PC-9 (cell line): ENCODE measurements around the gene SRSF1. TPM values are rescaled to one million over a fixed set of nuclear protein-coding genes. Genes with fewer than 3 reads are reported as not detected.

Experiments used
- BruUV-seq: library from RNA; stranded (reverse); fragments of 400-500 nt; replicated peaks from 2 replicates; lab custom pipeline; 2021; lab: Mats Ljungman, UMichigan
- CTCF ChIA-PET: fragments of 300-600 bp; sonication (Branson Sonifier 250); formaldehyde crosslinking; loops from one replicate; lab custom pipeline; 2022; ENCODE audit warnings: antibody characterized with exemption; lab: Charles Lee
- POLR2A ChIA-PET: fragments of 300-600 bp; sonication (Branson Sonifier 250); formaldehyde crosslinking; loops from one replicate; lab custom pipeline; 2022; ENCODE audit warnings: antibody characterized with exemption; ENCODE audit not compliant: unreplicated experiment; lab: Charles Lee
- DNase-seq, 2 experiments: peaks; one replicate each; pipeline versions ENCODE4 v3.0.0 to v3.0.0-alpha.2; 2015 to 2022; ENCODE audit warnings: mixed read lengths in 1 of 2
- H2AFZ ChIP-seq: fragments of 200-600 bp; sonication (generic); 2 replicates; pipeline ENCODE4 v1.8.1; 2017; ENCODE audit warnings: antibody characterized with exemption
- H3F3A ChIP-seq: fragments of 200-600 bp; sonication (generic); 2 replicates; pipeline ENCODE4 v1.8.1; 2017; ENCODE audit warnings: antibody characterized with exemption, mild to moderate bottlenecking, low read depth; ENCODE audit not compliant: insufficient read depth
- H3K27ac ChIP-seq: fragments of 200-600 bp; sonication (generic); 2 replicates; pipeline ENCODE4 v1.6.1; 2016; ENCODE audit warnings: mixed run types
- H3K27me3 ChIP-seq: fragments of 200-600 bp; sonication (generic); 2 replicates; pipeline ENCODE4 v1.6.1; 2016; ENCODE audit warnings: low read depth, mixed run types; ENCODE audit not compliant: insufficient read depth
- H3K36me3 ChIP-seq: fragments of 200-600 bp; sonication (generic); 2 replicates; pipeline ENCODE4 v1.6.1; 2016; ENCODE audit warnings: low read depth, mixed run types
- H3K4me1 ChIP-seq: fragments of 200-600 bp; sonication (generic); replicated peaks from 2 replicates; pipeline ENCODE4 v1.6.1; 2016; ENCODE audit warnings: mixed run types; ENCODE audit not compliant: insufficient read depth
- H3K4me2 ChIP-seq: fragments of 200-600 bp; sonication (generic); 2 replicates; pipeline ENCODE4 v1.6.1; 2017; ENCODE audit warnings: mixed run types
- H3K4me3 ChIP-seq: fragments of 200-600 bp; sonication (generic); 2 replicates; pipeline ENCODE4 v1.6.1; 2016; ENCODE audit warnings: mixed run types
- H3K79me2 ChIP-seq: fragments of 200-600 bp; sonication (generic); 2 replicates; pipeline ENCODE4 v1.6.1; 2017; ENCODE audit warnings: low read depth, mixed run types
- H3K9me2 ChIP-seq: fragments of 200-600 bp; sonication (generic); 2 replicates; pipeline ENCODE4 v1.8.1; 2017; ENCODE audit warnings: mild to moderate bottlenecking; ENCODE audit not compliant: insufficient read depth
- H3K9me3 ChIP-seq: fragments of 200-600 bp; sonication (generic); 2 replicates; pipeline ENCODE4 v1.8.1; 2016; ENCODE audit warnings: low read depth; ENCODE audit not compliant: insufficient read depth
- H4K20me1 ChIP-seq: fragments of 200-600 bp; sonication (generic); 2 replicates; pipeline ENCODE4 v1.8.1; 2017; ENCODE audit not compliant: insufficient read depth
- CTCF ChIP-seq: fragments of 200-600 bp; sonication (generic); conservative IDR thresholded peaks from 2 replicates; pipeline ENCODE4 v1.6.1; 2017; ENCODE audit warnings: mixed run types, antibody characterized with exemption, mild to moderate bottlenecking, moderate library complexity
- EZH2 ChIP-seq: fragments of 200-600 bp; sonication (generic); IDR thresholded peaks from 2 replicates; pipeline ENCODE4 v1.8.0; 2017; ENCODE audit warnings: antibody characterized with exemption, low read depth
- intact Hi-C: fragments of 100-400 bp; cut with micrococcal nuclease; formaldehyde crosslinking; loops from one replicate; pipeline ENCODE4 v1.10.0; 2022; ENCODE audit not compliant: unreplicated experiment
- total RNA-seq: library from RNA; stranded (reverse); gene quantifications from 2 replicates; pipeline ENCODE4 v1.2.3, GENCODE V29; 2021

The SRSF1 gene
- total RNA-seq, 1 experiment from 2014 or later = 278 TPM

GRCh38 chr17:58032691-58033415 is 25.8 kb upstream of the SRSF1 start:
- TF ChIP-seq CTCF (no peak), EZH2 (no peak)
- Histone ChIP-seq H3K4me2 (no peak overlapping the region), H4K20me1 (no peaks in the 10 kb centered on the region), H3F3A (no peaks in the 10 kb centered on the region), H3K9me2 (no peaks in the 10 kb centered on the region), H3K27ac (no peak overlapping the region), H3K27me3 (no peaks in the 10 kb centered on the region), H3K79me2 (no peaks in the 10 kb centered on the region), H3K9me3 (peaks cover 7% of the 10 kb centered on the region; the same call in 1 of the 2 replicates), H3K4me1 (no peaks in the 10 kb centered on the region), H3K36me3 (no peaks in the 10 kb centered on the region), H3K4me3 (no peak overlapping the region), H2AFZ (no peak overlapping the region)
- DNase-seq = no peak
- intact Hi-C loops = no loop called here
- no TSS peak for BruUV-seq
- CTCF ChIA-PET = no interaction called here
- POLR2A ChIA-PET = no interaction called here

DNA sequence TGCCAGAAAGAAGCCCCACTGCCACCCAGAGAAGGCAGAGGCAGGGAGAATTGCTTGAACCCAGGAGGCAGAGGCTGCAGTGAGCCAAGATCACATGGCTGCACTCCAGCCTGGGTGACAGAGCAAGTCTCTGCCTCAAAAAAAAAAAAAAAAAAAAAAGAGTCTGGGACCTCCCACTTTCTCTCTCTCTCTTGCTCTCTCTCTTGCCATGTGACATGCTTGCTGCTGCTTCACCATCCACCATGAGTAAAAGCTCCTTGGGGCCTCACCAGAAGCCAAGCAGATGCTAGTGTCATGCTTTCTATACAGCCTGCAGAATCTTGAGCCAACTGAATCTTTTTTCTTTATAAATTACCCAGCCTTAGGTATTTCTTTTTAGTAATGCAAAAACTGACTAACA is 21.5 kb upstream of the SRSF1 start:
- Histone ChIP-seq H3K9me2 (no peaks in the 10 kb centered on the region), H3K9me3 (peaks cover 7% of the 10 kb centered on the region; the same call in 1 of the 2 replicates), H3K79me2 (no peaks in the 10 kb centered on the region), H3F3A (peaks cover 7% of the 10 kb centered on the region; the same call in 1 of the 2 replicates), H2AFZ (no peak overlapping the region), H3K4me3 (no peak overlapping the region), H3K36me3 (0 out of 2 replicates have a peak, but pooled peaks cover 6% of the 10 kb centered on the region), H3K4me2 (no peak overlapping the region), H4K20me1 (no peaks in the 10 kb centered on the region), H3K27ac (no peak overlapping the region), H3K4me1 (peaks cover 16% of the 10 kb centered on the region), H3K27me3 (no peaks in the 10 kb centered on the region)
- CTCF ChIA-PET = no interaction called here
- no TSS peak for BruUV-seq
- intact Hi-C loops = no loop called here
- no peak for DNase-seq
- POLR2A ChIA-PET = interaction anchor here (0.7 kb wide), 1 partner anchor 129 kb away, joined by 10 read pairs; no protein-coding TSS in a partner anchor
- TF ChIP-seq CTCF = no peak
- no peak for TF ChIP-seq EZH2

- POLR2A ChIA-PET = no interaction called here
- no peaks in the 10 kb centered on the region for H4K20me1 ChIP-seq
Measured at GRCh38 chr17:58020401-58020800, 13.4 kb upstream of the SRSF1 start.

More at GRCh38 chr17:58020401-58020800, 13.4 kb upstream of the SRSF1 start:
- Histone ChIP-seq H3K27me3 (no peaks in the 10 kb centered on the region), H3F3A (peaks cover 36% of the 10 kb centered on the region), H3K4me2 (no peak overlapping the region), H3K4me1 (peaks cover 30% of the 10 kb centered on the region), H3K4me3 (no peak overlapping the region), H3K9me2 (no peaks in the 10 kb centered on the region), H3K9me3 (no peaks in the 10 kb centered on the region), H3K79me2 (no peaks in the 10 kb centered on the region), H3K27ac (no peak overlapping the region), H2AFZ (no peak overlapping the region), H3K36me3 (no peaks in the 10 kb centered on the region)
- no TSS peak for BruUV-seq
- no peak for DNase-seq
- intact Hi-C loops = loop anchor here (5.0 kb wide), 1 partner anchor 62 kb away; the partner anchor contains the start of gene DYNLL2
- CTCF ChIA-PET = interaction anchor here (0.7 kb wide), 1 partner anchor 1121 kb away, joined by 10 read pairs; no protein-coding TSS in a partner anchor
- TF ChIP-seq CTCF (no peak), EZH2 (no peak)
